Renal cortical epithelial cell (primary cell): ENCODE data around the gene MED12L. TPM values are rescaled to one million over a fixed set of nuclear protein-coding genes. Genes with fewer than 3 reads are reported as not detected.
A peak's percentile ranks its signal among the peaks of the same experiment; 100 is the strongest.

ENCODE experiments used
- DNase-seq: peaks from one replicate; pipeline ENCODE4 v3.0.0-alpha.2; 2011; ENCODE audit warnings: low read depth
- total RNA-seq: library from RNA; depleted of rRNA; stranded (reverse); fragments of >200 nt; gene quantifications from 2 replicates; pipeline ENCODE4 v1.2.3, GENCODE V29; 2014

Gene MED12L
- total RNA-seq, 1 donor from 2014 or later, result 0.30 TPM

DNA sequence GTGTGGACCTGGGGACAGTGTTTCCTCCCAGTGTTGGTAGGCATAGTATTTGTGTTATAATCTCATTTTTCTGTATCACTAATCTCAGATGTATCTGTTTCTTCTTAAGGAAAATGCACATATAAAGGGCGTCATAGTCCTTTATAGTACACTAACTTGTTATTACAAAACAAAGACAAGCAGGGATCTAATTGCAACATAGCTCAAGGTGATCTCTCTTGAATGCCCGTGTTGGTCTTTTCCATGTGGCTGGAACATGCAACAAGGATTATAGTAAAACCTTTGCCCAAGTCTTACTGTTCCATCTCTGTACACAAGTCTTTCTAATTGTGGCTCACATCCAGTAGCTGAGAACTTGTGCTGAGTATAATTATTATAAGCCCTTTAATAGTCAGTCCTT, 234.7 kb downstream of the MED12L start:
- DNase-seq, result no peak

GRCh38 chr3:151321526-151321925, 236.1 kb downstream of the MED12L start:
- DNase-seq, result no peak

DNA sequence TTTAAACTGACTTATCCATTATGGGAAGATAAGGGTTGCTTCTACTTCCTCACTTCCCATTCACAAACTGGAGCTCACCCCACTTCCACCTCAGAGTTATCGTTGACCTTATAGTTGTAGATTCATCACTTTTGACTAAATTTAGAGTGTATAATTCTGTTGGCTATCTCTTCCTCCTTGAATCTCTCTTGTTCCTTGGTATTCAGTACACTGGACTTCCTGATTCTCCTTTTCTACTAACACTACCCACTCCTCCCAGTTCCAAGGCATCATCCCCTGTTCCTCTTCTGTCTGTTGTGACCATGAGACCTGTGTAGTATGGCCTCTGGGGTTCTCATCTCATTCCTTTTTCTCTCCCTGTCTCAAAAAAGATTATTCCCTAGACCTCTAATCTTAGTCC, 237.0 kb downstream of the MED12L start:
- DNase-seq, result no peak

DNA sequence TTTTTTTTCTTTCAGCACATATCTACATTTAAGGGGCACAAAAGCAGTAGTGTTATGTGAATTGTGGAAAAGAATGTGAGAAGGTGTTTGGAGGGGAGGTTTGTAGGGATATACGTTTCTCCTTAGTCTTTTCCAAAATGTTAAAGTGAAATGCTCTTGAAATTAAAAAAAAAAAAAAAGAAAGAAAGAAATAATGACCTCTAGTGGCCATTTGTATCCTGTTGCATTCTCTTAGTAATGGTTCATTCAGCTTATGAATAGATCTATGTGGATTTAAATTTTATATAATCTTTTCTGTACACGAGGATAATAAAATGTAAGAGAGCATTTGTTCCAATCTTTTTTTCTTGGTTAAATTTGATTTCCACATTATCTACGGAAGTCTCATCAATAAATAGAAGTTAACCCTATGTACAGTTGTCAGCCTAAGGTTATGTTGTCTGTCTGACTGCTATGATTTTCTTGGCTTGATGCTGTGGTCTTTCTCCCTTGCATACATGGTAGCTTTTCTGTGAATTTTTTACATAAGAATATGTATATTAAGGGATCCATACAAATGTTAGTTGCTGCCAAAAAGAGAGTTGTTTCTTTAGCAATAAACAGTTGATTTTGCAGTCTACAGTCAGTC, 242.2 kb downstream of the MED12L start:
- DNase-seq, result peak; percentile 47

GRCh38 chr3:151328298-151328995, 243.0 kb downstream of the MED12L start:
- no peak for DNase-seq

DNA sequence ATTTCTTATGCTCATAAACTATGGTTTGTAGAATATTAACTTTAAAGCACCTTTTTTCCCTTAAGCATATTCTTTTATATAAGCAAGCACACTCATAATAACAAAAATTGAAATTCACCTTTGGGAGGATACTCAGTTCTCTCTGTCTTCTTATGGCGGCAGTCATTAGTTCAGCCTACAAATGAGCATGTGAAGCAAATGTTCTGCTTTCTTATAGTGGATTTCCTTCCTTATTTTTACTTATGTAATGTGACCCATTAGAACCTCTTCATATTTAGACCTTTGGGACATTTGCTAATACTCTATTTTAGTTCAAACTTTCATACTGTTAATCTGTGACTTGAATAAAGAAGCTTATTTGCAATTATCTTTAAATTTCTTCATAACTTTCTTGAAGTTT, 243.9 kb downstream of the MED12L start, which contains the start of gene P2RY13:
Gene P2RY13 (minus strand): TSS at position 187 of the 400 bp plus-strand sequence. CDS start 21 bp downstream, at position 166.
- DNase-seq, result no peak

DNA sequence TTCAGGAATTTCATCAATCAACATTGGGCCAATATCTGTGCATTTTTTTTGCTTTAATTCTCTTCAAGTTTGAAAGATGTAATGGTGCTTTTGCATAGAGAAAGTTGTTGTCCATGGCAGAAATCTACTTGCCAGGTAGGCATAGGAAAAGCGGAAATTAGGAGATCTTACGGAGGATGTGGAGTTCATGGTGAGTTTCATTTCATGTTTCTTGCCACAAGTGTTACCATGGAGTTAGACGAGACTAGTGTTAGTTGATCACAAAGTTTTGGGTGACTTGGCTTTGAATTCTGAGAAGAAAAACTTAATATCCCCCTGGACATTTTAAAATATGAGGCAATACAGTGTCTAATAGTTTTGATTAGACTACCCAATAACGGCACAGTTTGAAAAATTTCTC, 244.9 kb downstream of the MED12L start:
- DNase-seq, result no peak

DNA sequence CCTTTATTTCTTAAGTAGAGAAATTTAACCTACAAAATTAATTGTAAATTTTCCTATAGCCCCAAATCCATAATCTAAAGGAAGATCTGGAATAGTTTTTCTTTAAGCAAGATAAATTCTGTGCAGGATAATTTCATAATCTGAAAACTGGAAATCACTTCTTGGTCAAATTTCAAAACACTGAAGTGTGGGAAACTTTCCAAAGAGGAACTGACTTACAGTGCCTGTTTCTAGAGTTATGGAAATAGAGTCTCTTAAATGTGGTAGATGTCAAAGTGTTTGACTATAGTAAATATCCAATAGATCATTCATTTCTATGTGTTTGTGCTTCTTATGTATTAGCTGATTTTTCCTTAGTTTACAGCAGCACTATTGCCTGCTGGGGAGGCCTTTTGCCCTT, 245.4 kb downstream of the MED12L start:
- DNase-seq, result no peak

- no peak for DNase-seq
These were observed 246.2 kb downstream of the MED12L start for GRCh38 chr3:151331696-151332095.

DNA sequence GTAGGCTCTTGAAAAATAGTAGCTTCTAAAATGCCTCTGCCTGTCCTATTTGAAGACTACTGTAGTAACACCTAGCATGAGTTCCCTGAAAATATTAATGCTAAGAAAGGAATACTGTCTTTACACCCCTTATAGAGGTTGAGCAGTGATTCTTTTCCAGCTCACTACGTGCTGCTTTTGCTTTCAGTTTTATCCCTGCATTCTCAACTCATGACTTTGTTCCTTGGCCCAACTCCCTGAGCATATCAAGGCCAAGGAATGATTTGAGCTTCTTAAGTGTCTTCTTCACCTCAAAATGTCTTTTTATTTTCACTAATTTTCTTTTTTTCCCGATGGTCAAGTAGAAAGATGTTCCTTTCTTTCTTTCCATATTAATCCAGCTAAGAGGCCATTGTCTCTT, 260.4 kb downstream of the MED12L start:
- peak; percentile 50 for DNase-seq

DNA sequence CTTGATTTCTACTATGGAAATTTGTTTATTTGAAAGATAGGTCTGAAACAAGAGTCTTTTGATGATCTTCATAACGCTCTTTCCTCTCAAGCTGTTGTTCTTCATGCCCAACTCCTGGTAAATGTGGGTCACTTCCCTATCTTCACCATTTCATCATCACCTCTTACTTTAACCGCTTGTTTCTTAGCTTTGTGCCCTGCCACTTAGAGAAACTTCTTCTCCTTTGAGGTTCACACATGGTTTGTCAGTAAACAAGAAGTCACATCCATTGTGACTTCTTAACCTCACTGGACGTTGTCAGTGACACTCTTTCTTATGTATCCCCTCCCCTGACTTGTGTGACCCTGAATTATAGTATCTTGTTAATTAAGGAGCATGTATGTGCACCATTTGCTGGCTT, 260.8 kb downstream of the MED12L start:
- no peak for DNase-seq

- DNase-seq, result no peak
These were observed 262.0 kb downstream of the MED12L start for GRCh38 chr3:151347432-151347831.

DNA sequence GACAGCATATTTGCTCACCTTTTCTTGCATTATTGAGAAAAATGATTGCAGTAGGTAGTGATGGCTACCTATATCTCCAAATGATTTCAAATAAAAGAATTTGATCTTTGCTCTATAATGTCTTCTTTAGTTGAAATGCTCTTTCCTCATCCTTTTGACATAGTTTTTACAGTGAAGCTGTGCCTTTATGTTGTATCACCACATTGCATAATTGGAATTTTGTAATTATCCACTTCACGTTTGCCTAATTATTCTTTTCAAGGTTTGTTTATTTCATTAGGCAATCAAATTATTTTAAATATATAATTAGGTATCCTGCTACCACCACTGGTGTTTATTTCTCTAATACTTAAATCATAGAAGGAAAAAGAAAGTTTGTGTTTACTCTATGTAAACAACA, 265.2 kb downstream of the MED12L start:
- no peak for DNase-seq

DNA sequence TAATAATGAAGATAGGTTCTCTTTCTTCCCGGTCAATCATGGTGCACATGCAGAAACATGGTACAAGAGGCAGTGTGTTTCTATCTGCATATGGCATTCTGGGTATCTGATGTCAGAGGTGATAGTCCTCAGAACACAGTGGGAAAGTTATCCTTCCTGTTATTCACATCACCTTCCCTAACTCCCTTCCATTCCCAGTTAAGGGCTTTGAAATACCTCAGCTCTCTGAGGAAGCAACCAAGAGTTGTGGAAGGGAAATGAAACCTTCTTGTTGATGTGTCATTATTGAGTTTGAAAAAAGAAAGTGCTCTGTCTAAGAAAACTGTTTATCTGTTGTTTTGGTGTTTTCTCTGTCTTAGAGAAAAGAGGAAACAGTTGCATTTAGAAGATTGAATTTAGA, 265.8 kb downstream of the MED12L start:
- DNase-seq, result no peak

- no peak for DNase-seq
These were observed 266.2 kb downstream of the MED12L start for GRCh38 chr3:151351648-151352047.

DNA sequence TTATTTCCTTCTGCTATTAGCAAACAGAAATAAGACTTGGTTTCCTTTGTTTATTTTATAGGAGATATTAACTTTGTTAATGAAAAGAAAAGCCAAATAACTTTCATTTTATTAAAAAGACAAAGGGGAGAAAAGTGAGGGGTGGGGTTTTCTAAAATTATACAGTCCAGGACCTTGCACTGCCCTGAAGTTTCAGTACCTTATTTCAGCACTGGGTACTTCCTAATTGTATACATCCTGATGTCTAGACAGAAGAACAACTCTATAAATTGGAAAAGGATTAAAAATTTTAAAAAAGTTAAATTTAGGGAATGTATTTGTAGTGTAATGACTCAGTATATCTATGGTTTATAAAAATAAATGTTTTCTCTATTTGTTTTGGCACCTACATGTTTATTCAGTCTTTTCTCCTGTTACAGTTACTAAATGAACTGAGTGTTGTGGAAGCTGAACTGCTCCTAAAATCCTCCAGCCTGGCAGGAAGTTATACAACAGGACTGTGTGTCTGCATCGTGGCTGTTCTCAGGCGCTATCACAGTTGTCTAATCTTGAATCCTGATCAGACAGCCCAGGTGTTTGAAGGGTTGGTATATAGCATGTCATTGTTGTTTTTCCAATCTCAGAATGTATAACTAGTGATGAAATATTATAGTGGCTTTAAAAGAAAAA, 271.5 kb downstream of the MED12L start:
- DNase-seq, result no peak

DNA sequence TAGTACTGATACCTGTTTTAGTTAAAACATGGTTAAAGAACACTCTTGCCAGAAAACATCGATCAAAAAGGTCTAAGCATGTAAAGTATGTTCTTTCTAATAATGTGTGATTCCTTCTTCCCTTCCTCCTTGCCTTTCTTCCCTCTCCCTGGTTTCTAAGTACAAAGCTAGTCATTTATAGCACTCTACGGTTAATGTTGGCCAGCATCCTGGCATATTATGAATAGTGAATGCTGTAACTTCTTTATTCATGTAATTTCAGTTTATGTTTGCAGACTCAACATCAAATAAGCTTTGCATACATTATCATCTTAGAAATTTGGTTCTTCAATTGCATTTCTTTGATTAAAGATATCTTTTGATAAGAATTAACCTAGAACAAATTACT, 272.0 kb downstream of the MED12L start:
- DNase-seq, result no peak

GRCh38 chr3:151362751-151363174, 277.3 kb downstream of the MED12L start:
- DNase-seq, result no peak

GRCh38 chr3:151366993-151367392, 281.5 kb downstream of the MED12L start:
- peak; percentile 55 for DNase-seq

GRCh38 chr3:151367448-151367847, 282.0 kb downstream of the MED12L start:
- peak; percentile 82 for DNase-seq

GRCh38 chr3:151371526-151371925, 286.1 kb downstream of the MED12L start:
- no peak for DNase-seq

GRCh38 chr3:151372063-151372820, 286.8 kb downstream of the MED12L start:
- no peak for DNase-seq
